HepG2 (cell line): ENCODE data around the gene IL1RL1. TPM values are rescaled to one million over a fixed set of nuclear protein-coding genes. Genes with fewer than 3 reads are reported as not detected.

Experiments
- ATAC-seq: fragments of 200-7000 bp; cut with Tn5 transposase; 3 replicates; pipeline ENCODE4 v1.9.1; 2020; ENCODE audit warnings: mild to moderate bottlenecking, moderate library complexity
- BruUV-seq: library from RNA; stranded (reverse); fragments of 400-500 nt; replicated peaks from 2 replicates; lab custom pipeline; 2021; lab: Mats Ljungman, UMichigan
- CTCF ChIA-PET: fragments of 300-600 bp; formaldehyde crosslinking; extraction: SDS; loops from one replicate; lab custom pipeline; 2021; ENCODE audit warnings: low total read pairs, inconsistent platforms, low intra/inter-chr PET ratio; lab: Yijun Ruan, JAX
- POLR2A ChIA-PET: fragments of 350-600 bp; sonication (Branson Sonifier 250); formaldehyde crosslinking; loops from one replicate; lab custom pipeline; 2020; ENCODE audit warnings: antibody characterized with exemption, inconsistent platforms; lab: Yijun Ruan, JAX
- DNase-seq: peaks from one replicate; pipeline ENCODE4 v3.0.0-alpha.2; 2015; ENCODE audit warnings: low spot score
- FAIRE-seq: peaks from 3 replicates; lab custom pipeline; 2011; peaks lifted over from hg19 to GRCh38; lab: Jason Lieb, UNC
- H2AFZ ChIP-seq: one replicate; pipeline ENCODE4 v1.6.1; 2011; ENCODE audit warnings: low read length, inconsistent platforms
- H3K27ac ChIP-seq: fragments of 300-600 bp; 3 replicates; pipeline ENCODE4 v1.8.0; 2011; ENCODE audit warnings: mixed run types, mild to moderate bottlenecking, mixed read lengths, low read length, inconsistent platforms; ENCODE audit not compliant: insufficient read depth; ENCODE audit errors: extremely low read length
- H3K27me3 ChIP-seq, 2 experiments: fragments of 200-600 bp in 1 of 2; 2 replicates in 1 of 2; 3 replicates in 1 of 2; pipeline versions ENCODE4 v1.6.0 to v1.8.0; 2011; ENCODE audit warnings: low read length in 2 of 2, mild to moderate bottlenecking in 2 of 2, moderate library complexity in 2 of 2, inconsistent platforms in 1 of 2; ENCODE audit not compliant: insufficient read depth in 2 of 2, control insufficient read depth in 1 of 2
- H3K36me3 ChIP-seq, 2 experiments: fragments of 200-600 bp in 1 of 2; replicated peaks in 1 of 2; 2 replicates in 1 of 2; 3 replicates in 1 of 2; pipeline versions ENCODE4 v1.5.1 to v1.8.0; 2011; ENCODE audit warnings: low read length in 2 of 2, inconsistent platforms in 1 of 2; ENCODE audit not compliant: insufficient read depth in 2 of 2, control insufficient read depth in 1 of 2
- H3K4me1 ChIP-seq: 2 replicates; pipeline ENCODE4 v1.5.1; 2012; ENCODE audit warnings: low read length, inconsistent platforms; ENCODE audit not compliant: insufficient read depth
- H3K4me2 ChIP-seq: 2 replicates; pipeline ENCODE4 v1.6.0; 2011; ENCODE audit warnings: low read depth, low read length, inconsistent platforms
- H3K4me3 ChIP-seq, 3 experiments: fragments of 200-600 bp in 1 of 3; sonication (generic), shearing (Covaris generic) in 1 of 3; replicated peaks in 1 of 3; 2 replicates each; pipeline ENCODE4 v1.5.1; 2011 to 2016; ENCODE audit warnings: low read length in 3 of 3, inconsistent platforms in 2 of 3, low read depth in 2 of 3, mild to moderate bottlenecking in 2 of 3, control low read depth in 1 of 3, mixed read lengths in 1 of 3; ENCODE audit not compliant: insufficient read depth in 1 of 3
- H3K79me2 ChIP-seq: one replicate; pipeline ENCODE4 v1.6.1; 2011; ENCODE audit warnings: low read length, inconsistent platforms; ENCODE audit not compliant: insufficient read depth
- H3K9ac ChIP-seq: 2 replicates; pipeline ENCODE4 v1.6.0; 2011; ENCODE audit warnings: mild to moderate bottlenecking, low read depth, low read length, inconsistent platforms; ENCODE audit not compliant: insufficient read depth
- H3K9me3 ChIP-seq: 2 replicates; pipeline ENCODE4 v1.5.1; 2012; ENCODE audit warnings: mild to moderate bottlenecking, low read length
- H4K20me1 ChIP-seq: 2 replicates; pipeline ENCODE4 v1.6.0; 2011; ENCODE audit warnings: inconsistent platforms, mild to moderate bottlenecking, low read length, moderate library complexity; ENCODE audit not compliant: insufficient read depth
- ARID2 ChIP-seq: sonication (generic); formaldehyde crosslinking; IDR thresholded peaks from 2 replicates; pipeline ENCODE4 v1.8.1; 2022; ENCODE audit warnings: mild to moderate bottlenecking, missing genetic modification reagents, borderline replicate concordance
- GMEB1 ChIP-seq: sonication (generic); formaldehyde crosslinking; IDR thresholded peaks from 2 replicates; pipeline ENCODE4 v1.5.1; 2020; ENCODE audit warnings: missing genetic modification reagents, mild to moderate bottlenecking, borderline replicate concordance
- RARA ChIP-seq: IDR thresholded peaks from 2 replicates; pipeline ENCODE4 v1.6.1; 2016; ENCODE audit warnings: missing genetic modification reagents, missing compliant biosample characterization
- RBM39 ChIP-seq: fragments of 200-400 bp; formaldehyde crosslinking; IDR thresholded peaks from one replicate; pipeline ENCODE4 v1.6.1; 2018; ENCODE audit warnings: antibody characterized with exemption, mild to moderate bottlenecking, low read depth, low read length; ENCODE audit not compliant: poor library complexity, severe bottlenecking
- SUZ12 ChIP-seq: fragments of 150-350 bp; IDR thresholded peaks from 2 replicates; pipeline ENCODE4 v1.6.1; 2014; ENCODE audit warnings: low read depth, low read length
- ZNF354B ChIP-seq: sonication (generic); formaldehyde crosslinking; IDR thresholded peaks from 2 replicates; pipeline ENCODE4 v1.8.0; 2022; ENCODE audit warnings: mild to moderate bottlenecking, missing genetic modification reagents
- ZNF441 ChIP-seq: sonication (generic); formaldehyde crosslinking; IDR thresholded peaks from 2 replicates; pipeline ENCODE4 v1.7.0; 2021; ENCODE audit warnings: missing genetic modification reagents, borderline replicate concordance
- ZNF503 ChIP-seq: sonication (generic); formaldehyde crosslinking; IDR thresholded peaks from 2 replicates; pipeline ENCODE4 v1.4.0; 2020; ENCODE audit warnings: missing genetic modification reagents
- ZNF670 ChIP-seq: sonication (generic); formaldehyde crosslinking; IDR thresholded peaks from 2 replicates; pipeline ENCODE4 v1.8.0; 2022; ENCODE audit warnings: mild to moderate bottlenecking, missing genetic modification reagents, borderline replicate concordance
- WGBS: methylation state at CpG from one replicate; pipeline ENCODE4 v1.1.6; 2017; ENCODE audit warnings: low lambda C conversion rate; 5-methylcytosine and 5-hydroxymethylcytosine counted together
- in situ Hi-C: cut with HindIII; loops from 2 replicates; pipeline ENCODE4 v1.10.0; 2017; ENCODE audit warnings: low pct_unique_long_range_greater_than_20kb; ENCODE audit not compliant: extremely low pct_ligation_motif_present
- intact Hi-C: fragments of 100-400 bp; cut with micrococcal nuclease; formaldehyde crosslinking; loops from one replicate; pipeline ENCODE4 v1.10.0; 2022; ENCODE audit not compliant: unreplicated experiment
- polyA plus RNA-seq, 8 experiments: library from polyadenylated mRNA; depleted of rRNA in 3 of 8; stranded (reverse) in 7 of 8; unstranded in 1 of 8; fragments of >200 nt; fragmentation: Illumina TruSeq in 4 of 8; extraction: Trizol in 4 of 8; gene quantifications; 2 replicates each; pipeline versions ENCODE4 v1.2.1 to v1.2.3, GENCODE V29; 2011 to 2016; ENCODE audit warnings: low read depth in 4 of 8, missing spikeins in 1 of 8, mixed read lengths in 1 of 8; ENCODE audit not compliant: insufficient read depth in 1 of 8
- total RNA-seq, 5 experiments: library from RNA; depleted of rRNA; stranded (reverse); fragments of >200 nt; fragmentation: Illumina TruSeq; extraction: Trizol; gene quantifications; 2 replicates each; pipeline ENCODE4 v1.2.3, GENCODE V29; 2016; ENCODE audit warnings: low read depth in 1 of 5

Gene IL1RL1
- total and polyA plus RNA-seq, 2 of the 13 experiments (the other 11 are each of a cell fraction or from before 2014, with no cell fraction given), result 0.02 to 0.03 TPM

- Histone ChIP-seq H3K79me2 (no peaks in the 10 kb centered on the region), H3K9ac (no peak overlapping the region), H3K9me3 (no peaks in the 10 kb centered on the region), H3K4me1 (no peaks in the 10 kb centered on the region), H3K27ac (no peak overlapping the region), H3K27me3 (no peaks in the 10 kb centered on the region), H3K4me3 (no peak overlapping the region), H4K20me1 (no peaks in the 10 kb centered on the region), H3K4me2 (no peak overlapping the region), H3K36me3 (no peaks in the 10 kb centered on the region), H2AFZ (no peak overlapping the region)
- ATAC-seq, result no peak
- intact Hi-C loops, result no loop called here
- no peak for TF ChIP-seq ZNF441
- TF ChIP-seq GMEB1 (CRISPR knock-in tag), result no peak
- TF ChIP-seq SUZ12, result no peak
- no peak for TF ChIP-seq ARID2 (CRISPR knock-in tag)
- in situ Hi-C loops, result no loop called here
- POLR2A ChIA-PET, result no interaction called here
- no TSS peak for BruUV-seq
- DNase-seq, result no peak
- CTCF ChIA-PET, result no interaction called here
- no peak for FAIRE-seq
- 23% methylated on average over 2 of the region's 2 CpGs for WGBS
These were observed 84.6 kb downstream of the IL1RL1 start for GRCh38 chr2:102396012-102396411.

DNA sequence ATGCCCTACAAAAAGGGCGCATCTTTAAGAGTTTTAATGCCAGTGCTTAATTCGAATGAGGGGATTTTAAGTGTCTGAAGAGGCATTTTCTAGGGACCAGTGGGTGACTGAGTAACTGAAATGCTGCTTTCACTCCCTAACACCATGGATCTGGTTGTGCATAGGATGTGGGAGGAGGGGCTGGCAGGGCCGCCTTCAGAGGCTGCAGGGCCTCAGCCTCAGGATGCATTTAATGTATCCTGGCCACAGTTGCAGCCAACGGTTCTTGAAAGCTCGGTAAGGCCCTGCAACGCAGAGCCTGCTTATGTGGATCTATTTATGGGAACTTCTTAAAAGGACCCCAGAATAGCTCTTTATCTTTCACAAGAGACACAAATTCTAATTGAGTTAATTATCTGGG is 85.8 kb downstream of the IL1RL1 start:
- ATAC-seq (no peak), DNase-seq (no peak), FAIRE-seq (no peak)
- intact Hi-C loops, result no loop called here
- Histone ChIP-seq H3K9ac (no peak overlapping the region), H4K20me1 (no peaks in the 10 kb centered on the region), H3K27me3 (no peaks in the 10 kb centered on the region), H3K4me2 (no peak overlapping the region), H3K27ac (no peak overlapping the region), H3K36me3 (no peaks in the 10 kb centered on the region), H3K4me1 (no peaks in the 10 kb centered on the region), H3K9me3 (no peaks in the 10 kb centered on the region), H2AFZ (no peak overlapping the region), H3K79me2 (no peaks in the 10 kb centered on the region), H3K4me3 (no peak overlapping the region)
- CTCF ChIA-PET, result no interaction called here
- 37% methylated on average over 6 of the region's 6 CpGs for WGBS
- TF ChIP-seq ZNF354B (CRISPR knock-in tag) (no peak), RBM39 (no peak), RARA (CRISPR knock-in tag) (no peak), ZNF503 (no peak), ZNF670 (no peak)
- POLR2A ChIA-PET, result no interaction called here
- in situ Hi-C loops, result no loop called here
- BruUV-seq, result no TSS peak
